ENCODE data around the gene PCDHA2.
"Not testable (repeated sequence)": the region's sequence is repeated elsewhere in the genome, so short reads cannot be mapped to it uniquely, and the experiment has no call there.

PCDHA2 gene

DNA sequence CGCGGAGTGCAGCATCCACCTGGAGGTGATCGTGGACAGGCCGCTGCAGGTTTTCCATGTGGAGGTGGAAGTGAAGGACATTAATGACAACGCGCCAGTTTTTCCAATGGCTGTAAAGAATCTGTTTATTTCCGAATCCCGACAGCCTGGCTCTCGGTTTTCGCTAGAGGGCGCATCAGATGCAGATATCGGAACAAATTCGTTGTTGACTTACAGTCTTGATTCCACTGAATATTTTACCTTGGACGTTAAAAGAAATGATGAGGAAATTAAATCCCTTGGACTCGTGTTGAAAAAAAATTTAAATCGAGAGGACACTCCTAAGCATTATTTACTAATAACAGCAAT, 6.8 kb downstream of the PCDHA2 start:
- POLR2A ChIA-PET = no interaction called here
- Histone ChIP-seq H3K27me3 (replicated peaks in 2 of 5; ENCODE audit: control insufficient read depth in 4 of 5, insufficient read depth in 5 of 5, low read length in 4 of 5) (peaks cover 0 to 31% (median 0%) of the 10 kb centered on the region in 5 experiments), H3K36me3 (ENCODE audit: control insufficient read depth in 4 of 4, insufficient read depth in 4 of 4, low read length in 3 of 4) (no peaks in the 10 kb centered on the region), H3K9me3 (ENCODE audit: control extremely low read depth in 1 of 5, control insufficient read depth in 4 of 5, insufficient read depth in 2 of 5, low read depth in 1 of 5, low read length in 4 of 5) (peaks cover 10 to 47% (median 33%) of the 10 kb centered on the region in 5 experiments), H3K27ac (ENCODE audit: insufficient read depth in 1 of 2, low read depth in 1 of 2, low read length in 2 of 2, poor library complexity in 1 of 2, severe bottlenecking in 2 of 2) (no peak overlapping the region), H3K4me1 (ENCODE audit: control extremely low read depth in 1 of 4, control insufficient read depth in 4 of 4, insufficient read depth in 4 of 4, low read length in 3 of 4) (no peaks in the 10 kb centered on the region), H3K4me3 (ENCODE audit: control insufficient read depth in 1 of 7, extremely low read depth in 1 of 7, insufficient read depth in 4 of 7, low read depth in 2 of 7, low read length in 6 of 7) (no peak overlapping the region)
- WGBS (ENCODE audit: insufficient coverage) = 13% methylated on average over 13 of the region's 16 CpGs
- peak in 1 of 3 donors; percentile 8 for DNase-seq
- CTCF ChIA-PET = no interaction called here

DNA sequence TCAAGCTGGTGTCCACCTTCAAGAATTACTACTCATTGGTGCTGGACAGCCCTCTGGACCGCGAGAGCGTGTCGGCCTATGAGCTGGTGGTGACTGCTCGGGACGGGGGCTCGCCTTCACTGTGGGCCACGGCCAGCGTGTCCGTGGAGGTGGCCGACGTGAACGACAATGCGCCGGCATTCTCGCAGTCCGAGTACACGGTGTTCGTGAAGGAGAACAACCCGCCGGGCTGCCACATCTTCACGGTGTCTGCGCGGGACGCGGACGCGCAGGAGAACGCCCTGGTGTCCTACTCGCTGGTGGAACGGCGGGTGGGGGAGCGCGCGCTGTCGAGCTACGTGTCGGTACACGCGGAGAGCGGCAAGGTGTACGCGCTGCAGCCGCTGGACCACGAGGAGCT, 7.7 kb downstream of the PCDHA2 start:
- H3K27ac ChIP-seq (ENCODE audit: insufficient read depth in 1 of 2, low read depth in 1 of 2, low read length in 2 of 2, poor library complexity in 1 of 2, severe bottlenecking in 2 of 2); CTCF ChIA-PET; H3K4me3 ChIP-seq (ENCODE audit: control insufficient read depth in 1 of 7, extremely low read depth in 1 of 7, insufficient read depth in 4 of 7, low read depth in 2 of 7, low read length in 6 of 7); DNase-seq; H3K4me1 ChIP-seq (ENCODE audit: control extremely low read depth in 1 of 4, control insufficient read depth in 4 of 4, insufficient read depth in 4 of 4, low read length in 3 of 4); H3K36me3 ChIP-seq (ENCODE audit: control insufficient read depth in 4 of 4, insufficient read depth in 4 of 4, low read length in 3 of 4); POLR2A ChIA-PET: not testable (repeated sequence)
- 50% methylated on average over 42 of the region's 45 CpGs for WGBS (ENCODE audit: insufficient coverage)
- Histone ChIP-seq H3K9me3 (ENCODE audit: control extremely low read depth in 1 of 5, control insufficient read depth in 4 of 5, insufficient read depth in 2 of 5, low read depth in 1 of 5, low read length in 4 of 5) (peaks cover 10 to 45% (median 31%) of the 10 kb centered on the region in 5 experiments), H3K27me3 (replicated peaks in 2 of 5; ENCODE audit: control insufficient read depth in 4 of 5, insufficient read depth in 5 of 5, low read length in 4 of 5) (peaks cover 0 to 31% (median 0%) of the 10 kb centered on the region in 5 experiments)

DNA sequence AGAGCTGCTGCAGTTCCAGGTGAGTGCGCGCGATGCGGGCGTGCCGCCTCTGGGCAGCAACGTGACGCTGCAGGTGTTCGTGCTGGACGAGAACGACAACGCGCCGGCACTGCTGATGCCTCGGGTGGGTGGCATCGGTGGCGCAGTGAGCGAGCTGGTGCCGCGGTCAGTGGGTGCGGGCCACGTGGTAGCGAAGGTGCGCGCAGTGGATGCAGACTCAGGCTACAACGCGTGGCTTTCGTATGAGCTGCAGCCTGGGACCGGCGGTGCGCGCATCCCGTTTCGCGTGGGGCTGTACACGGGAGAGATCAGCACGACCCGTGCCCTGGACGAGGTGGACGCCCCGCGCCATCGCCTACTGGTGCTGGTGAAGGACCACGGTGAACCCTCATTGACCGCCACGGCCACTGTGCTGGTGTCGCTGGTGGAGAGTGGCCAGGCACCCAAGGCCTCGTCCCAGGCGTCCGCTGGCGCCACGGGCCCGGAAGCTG, 8.2 kb downstream of the PCDHA2 start:
- H3K4me1 ChIP-seq (ENCODE audit: control extremely low read depth in 1 of 4, control insufficient read depth in 4 of 4, insufficient read depth in 4 of 4, low read length in 3 of 4) = no peaks in the 10 kb centered on the region
- CTCF ChIA-PET = no interaction called here
- no peak overlapping the region for H3K4me3 ChIP-seq (ENCODE audit: control insufficient read depth in 1 of 7, extremely low read depth in 1 of 7, insufficient read depth in 4 of 7, low read depth in 2 of 7, low read length in 6 of 7)
- 44% methylated on average over 48 of the region's 53 CpGs for WGBS (ENCODE audit: insufficient coverage)
- no peak overlapping the region for H3K27ac ChIP-seq (ENCODE audit: insufficient read depth in 1 of 2, low read depth in 1 of 2, low read length in 2 of 2, poor library complexity in 1 of 2, severe bottlenecking in 2 of 2)
- no peaks in the 10 kb centered on the region for H3K36me3 ChIP-seq (ENCODE audit: control insufficient read depth in 4 of 4, insufficient read depth in 4 of 4, low read length in 3 of 4)
- H3K9me3 ChIP-seq (ENCODE audit: control extremely low read depth in 1 of 5, control insufficient read depth in 4 of 5, insufficient read depth in 2 of 5, low read depth in 1 of 5, low read length in 4 of 5) = peaks cover 10 to 50% (median 36%) of the 10 kb centered on the region in 5 experiments
- H3K27me3 ChIP-seq (replicated peaks in 2 of 5; ENCODE audit: control insufficient read depth in 4 of 5, insufficient read depth in 5 of 5, low read length in 4 of 5) = peaks cover 0 to 36% (median 0%) of the 10 kb centered on the region in 5 experiments
- POLR2A ChIA-PET = no interaction called here
- no peak for DNase-seq

DNA sequence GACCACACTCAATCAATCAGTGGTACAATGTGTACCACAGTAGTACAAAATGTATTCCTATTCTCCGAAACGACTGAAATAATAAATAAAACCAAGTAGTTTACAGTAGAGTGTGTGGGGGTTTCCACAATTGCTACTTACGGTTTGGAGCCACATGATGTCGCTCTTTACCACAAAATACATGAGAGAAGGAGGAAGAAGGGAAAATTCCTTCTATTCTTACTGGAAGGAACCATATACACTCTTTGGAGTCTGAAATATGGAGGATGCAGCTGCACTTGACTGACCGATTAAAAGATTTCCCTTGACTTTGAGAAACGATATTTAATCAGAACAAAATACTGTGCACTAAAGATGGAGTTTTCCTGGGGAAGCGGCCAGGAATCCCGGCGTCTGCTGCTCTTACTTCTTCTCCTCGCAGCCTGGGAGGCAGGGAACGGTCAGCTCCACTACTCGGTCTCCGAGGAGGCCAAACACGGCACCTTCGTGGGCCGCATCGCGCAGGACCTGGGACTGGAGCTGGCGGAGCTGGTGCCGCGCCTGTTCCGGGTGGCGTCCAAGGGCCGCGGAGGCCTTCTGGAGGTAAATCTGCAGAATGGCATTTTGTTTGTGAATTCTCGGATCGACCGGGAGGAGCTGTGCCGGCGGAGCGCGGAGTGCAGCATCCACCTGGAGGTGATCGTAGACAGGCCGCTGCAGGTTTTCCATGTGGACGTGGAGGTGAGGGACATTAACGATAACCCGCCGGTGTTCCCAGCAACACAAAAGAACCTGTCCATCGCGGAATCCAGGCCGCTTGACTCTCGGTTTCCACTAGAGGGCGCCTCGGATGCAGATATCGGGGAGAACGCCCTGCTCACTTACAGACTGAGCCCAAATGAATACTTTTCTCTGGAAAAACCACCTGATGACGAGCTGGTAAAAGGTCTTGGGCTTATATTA, 12.5 kb downstream of the PCDHA2 start, which contains the start of gene PCDHA4:
Gene PCDHA4, plus strand, starts transcription at position 235 of the 942 bp plus-strand sequence.
- no peak within 1 kb of the TSS for H3K27ac ChIP-seq (ENCODE audit: insufficient read depth in 1 of 2, low read depth in 1 of 2, low read length in 2 of 2, poor library complexity in 1 of 2, severe bottlenecking in 2 of 2)
- ChIA-PET POLR2A (no interaction called here), CTCF (interaction anchor here (0.9 kb wide), 1 partner anchor 751 kb away, joined by 3 read pairs; no protein-coding TSS in a partner anchor)
- no peaks in the 10 kb centered on the region for H3K4me1 ChIP-seq (ENCODE audit: control extremely low read depth in 1 of 4, control insufficient read depth in 4 of 4, insufficient read depth in 4 of 4, low read length in 3 of 4)
- no peaks in the 10 kb centered on the region for H3K36me3 ChIP-seq (ENCODE audit: control insufficient read depth in 4 of 4, insufficient read depth in 4 of 4, low read length in 3 of 4)
- DNase-seq = peak in 2 of 3 donors; percentile 21 to 32
- WGBS (ENCODE audit: insufficient coverage) = 16% methylated on average over 20 of the region's 47 CpGs
- peaks cover 0 to 29% (median 0%) of the 10 kb centered on the region in 5 experiments for H3K27me3 ChIP-seq (replicated peaks in 2 of 5; ENCODE audit: control insufficient read depth in 4 of 5, insufficient read depth in 5 of 5, low read length in 4 of 5)
- peak within 1 kb of the TSS in 2 of 7 experiments; percentile 4 to 38 for H3K4me3 ChIP-seq (ENCODE audit: control insufficient read depth in 1 of 7, extremely low read depth in 1 of 7, insufficient read depth in 4 of 7, low read depth in 2 of 7, low read length in 6 of 7)
- peaks cover 1 to 47% (median 36%) of the 10 kb centered on the region in 5 experiments for H3K9me3 ChIP-seq (ENCODE audit: control extremely low read depth in 1 of 5, control insufficient read depth in 4 of 5, insufficient read depth in 2 of 5, low read depth in 1 of 5, low read length in 4 of 5)

DNA sequence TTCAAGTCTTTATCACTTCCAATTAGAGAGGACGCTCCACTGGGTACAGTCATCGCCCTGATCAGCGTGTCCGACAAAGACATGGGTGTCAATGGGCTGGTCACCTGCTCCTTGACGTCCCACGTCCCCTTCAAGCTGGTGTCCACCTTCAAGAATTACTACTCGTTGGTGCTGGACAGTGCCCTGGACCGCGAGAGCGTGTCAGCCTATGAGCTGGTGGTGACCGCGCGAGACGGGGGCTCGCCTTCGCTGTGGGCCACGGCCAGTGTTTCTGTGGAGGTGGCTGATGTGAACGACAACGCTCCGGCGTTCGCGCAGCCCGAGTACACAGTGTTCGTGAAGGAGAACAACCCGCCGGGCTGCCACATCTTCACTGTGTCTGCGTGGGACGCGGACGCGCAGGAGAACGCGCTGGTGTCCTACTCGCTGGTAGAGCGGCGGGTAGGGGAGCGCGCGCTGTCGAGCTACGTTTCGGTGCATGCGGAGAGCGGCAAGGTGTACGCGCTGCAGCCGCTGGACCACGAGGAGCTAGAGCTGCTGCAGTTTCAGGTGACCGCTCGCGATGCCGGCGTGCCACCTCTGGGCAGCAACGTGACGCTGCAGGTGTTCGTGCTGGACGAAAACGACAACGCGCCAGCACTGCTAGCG, 13.7 kb downstream of the PCDHA2 start:
- H3K27ac ChIP-seq (ENCODE audit: insufficient read depth in 1 of 2, low read depth in 1 of 2, low read length in 2 of 2, poor library complexity in 1 of 2, severe bottlenecking in 2 of 2); H3K4me1 ChIP-seq (ENCODE audit: control extremely low read depth in 1 of 4, control insufficient read depth in 4 of 4, insufficient read depth in 4 of 4, low read length in 3 of 4); DNase-seq; H3K4me3 ChIP-seq (ENCODE audit: control insufficient read depth in 1 of 7, extremely low read depth in 1 of 7, insufficient read depth in 4 of 7, low read depth in 2 of 7, low read length in 6 of 7); POLR2A ChIA-PET; H3K36me3 ChIP-seq (ENCODE audit: control insufficient read depth in 4 of 4, insufficient read depth in 4 of 4, low read length in 3 of 4); CTCF ChIA-PET: not testable (repeated sequence)
- peaks cover 0 to 37% (median 24%) of the 10 kb centered on the region in 5 experiments for H3K9me3 ChIP-seq (ENCODE audit: control extremely low read depth in 1 of 5, control insufficient read depth in 4 of 5, insufficient read depth in 2 of 5, low read depth in 1 of 5, low read length in 4 of 5)
- peaks cover 0 to 17% (median 0%) of the 10 kb centered on the region in 5 experiments for H3K27me3 ChIP-seq (replicated peaks in 2 of 5; ENCODE audit: control insufficient read depth in 4 of 5, insufficient read depth in 5 of 5, low read length in 4 of 5)
- 57% methylated on average over 47 of the region's 62 CpGs for WGBS (ENCODE audit: insufficient coverage)

DNA sequence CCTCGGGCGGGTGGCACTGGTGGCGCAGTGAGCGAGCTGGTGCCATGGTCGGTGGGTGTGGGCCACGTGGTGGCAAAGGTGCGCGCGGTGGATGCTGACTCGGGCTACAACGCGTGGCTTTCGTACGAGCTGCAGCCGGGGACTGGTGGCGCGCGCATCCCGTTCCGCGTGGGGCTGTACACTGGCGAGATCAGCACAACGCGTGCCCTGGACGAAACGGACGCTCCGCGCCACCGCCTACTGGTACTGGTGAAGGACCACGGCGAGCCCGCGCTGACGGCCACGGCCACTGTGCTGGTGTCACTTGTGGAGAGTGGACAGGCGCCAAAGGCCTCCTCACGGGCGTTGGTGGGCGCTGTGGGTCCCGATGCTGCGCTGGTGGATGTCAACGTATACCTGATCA, 14.2 kb downstream of the PCDHA2 start:
- Histone ChIP-seq H3K27ac (ENCODE audit: insufficient read depth in 1 of 2, low read depth in 1 of 2, low read length in 2 of 2, poor library complexity in 1 of 2, severe bottlenecking in 2 of 2) (no peak overlapping the region), H3K4me3 (ENCODE audit: control insufficient read depth in 1 of 7, extremely low read depth in 1 of 7, insufficient read depth in 4 of 7, low read depth in 2 of 7, low read length in 6 of 7) (no peak overlapping the region), H3K9me3 (ENCODE audit: control extremely low read depth in 1 of 5, control insufficient read depth in 4 of 5, insufficient read depth in 2 of 5, low read depth in 1 of 5, low read length in 4 of 5) (peaks cover 0 to 34% (median 23%) of the 10 kb centered on the region in 5 experiments), H3K4me1 (ENCODE audit: control extremely low read depth in 1 of 4, control insufficient read depth in 4 of 4, insufficient read depth in 4 of 4, low read length in 3 of 4) (no peaks in the 10 kb centered on the region), H3K36me3 (ENCODE audit: control insufficient read depth in 4 of 4, insufficient read depth in 4 of 4, low read length in 3 of 4) (no peaks in the 10 kb centered on the region), H3K27me3 (replicated peaks in 2 of 5; ENCODE audit: control insufficient read depth in 4 of 5, insufficient read depth in 5 of 5, low read length in 4 of 5) (peaks cover 0 to 17% (median 0%) of the 10 kb centered on the region in 5 experiments)
- no peak for DNase-seq
- WGBS (ENCODE audit: insufficient coverage) = 69% methylated on average over 43 of the region's 43 CpGs
- POLR2A ChIA-PET = no interaction called here
- CTCF ChIA-PET = no interaction called here
